ENCODE results near the gene SCN3A. TPM values are rescaled to one million over a fixed set of nuclear protein-coding genes. Genes with fewer than 3 reads are reported as not detected.

SCN3A gene
- total RNA-seq, 1 donor from 2014 or later, result 11.8 TPM

- no peak for DNase-seq (ENCODE audit: low spot score)
Measured at GRCh38 chr2:165191096-165191728, 12.6 kb downstream of the SCN3A start.

- no peak for DNase-seq (ENCODE audit: low spot score)
Measured at GRCh38 chr2:165185633-165186032, 18.2 kb downstream of the SCN3A start.

GRCh38 chr2:165182029-165182428 is 21.8 kb downstream of the SCN3A start:
- DNase-seq (ENCODE audit: low spot score), result no peak

- DNase-seq (ENCODE audit: low spot score), result no peak
Measured at GRCh38 chr2:165176780-165177179, 27.1 kb downstream of the SCN3A start.

- peak; percentile 2 for DNase-seq (ENCODE audit: low spot score)
Measured at GRCh38 chr2:165173215-165173614, 30.6 kb downstream of the SCN3A start.

- DNase-seq (ENCODE audit: low spot score), result no peak
Measured at GRCh38 chr2:165164201-165164600, 39.6 kb downstream of the SCN3A start.

- DNase-seq (ENCODE audit: low spot score), result no peak
Measured at GRCh38 chr2:165163761-165164160, 40.1 kb downstream of the SCN3A start.

GRCh38 chr2:165162466-165162865 is 41.4 kb downstream of the SCN3A start:
- DNase-seq (ENCODE audit: low spot score), result no peak

GRCh38 chr2:165161510-165161909 is 42.3 kb downstream of the SCN3A start:
- DNase-seq (ENCODE audit: low spot score), result no peak

- DNase-seq (ENCODE audit: low spot score), result no peak
Measured at GRCh38 chr2:165157160-165157559, 46.7 kb downstream of the SCN3A start.

- DNase-seq (ENCODE audit: low spot score), result no peak
Measured at GRCh38 chr2:165155152-165155551, 48.7 kb downstream of the SCN3A start.

GRCh38 chr2:165149439-165149838 is 54.4 kb downstream of the SCN3A start:
- DNase-seq (ENCODE audit: low spot score), result no peak

- DNase-seq (ENCODE audit: low spot score), result no peak
Measured at GRCh38 chr2:165147186-165148045, 56.4 kb downstream of the SCN3A start.

- no peak for DNase-seq (ENCODE audit: low spot score)
Measured at GRCh38 chr2:165144315-165144714, 59.5 kb downstream of the SCN3A start.

- no peak for DNase-seq (ENCODE audit: low spot score)
Measured at GRCh38 chr2:165141601-165142354, 62.1 kb downstream of the SCN3A start.

GRCh38 chr2:165126244-165126643 is 77.6 kb downstream of the SCN3A start:
- DNase-seq (ENCODE audit: low spot score), result no peak

- no peak for DNase-seq (ENCODE audit: low spot score)
Measured at GRCh38 chr2:165122521-165122920, 81.3 kb downstream of the SCN3A start.

- no peak for DNase-seq (ENCODE audit: low spot score)
Measured at GRCh38 chr2:165120740-165121467, 82.9 kb downstream of the SCN3A start.

GRCh38 chr2:165115258-165115657 is 88.6 kb downstream of the SCN3A start:
- DNase-seq (ENCODE audit: low spot score), result no peak

- DNase-seq (ENCODE audit: low spot score), result no peak
Measured at GRCh38 chr2:165114346-165114939, 89.4 kb downstream of the SCN3A start.

- peak; percentile 17 for DNase-seq (ENCODE audit: low spot score)
Measured at GRCh38 chr2:165113414-165113813, 90.4 kb downstream of the SCN3A start.

All from umbilical cord (tissue), 2 donors.